WTC11 (cell line): ENCODE results near the gene LUM. TPM values are rescaled to one million over a fixed set of nuclear protein-coding genes. Genes with fewer than 3 reads are reported as not detected.

Source experiments
- ATAC-seq: fragments of 200-7000 bp; cut with Tn5 transposase; 2 replicates; pipeline ENCODE4 v1.10.0; 2021; ENCODE audit warnings: mild to moderate bottlenecking, moderate library complexity
- CTCF ChIA-PET: fragments of 300-600 bp; sonication (Branson Sonifier 250); formaldehyde crosslinking; loops from one replicate; lab custom pipeline; 2021; ENCODE audit warnings: antibody characterized with exemption; lab: Charles Lee
- POLR2A ChIA-PET: fragments of 350-600 bp; sonication (Branson Sonifier 250); formaldehyde crosslinking; loops from one replicate; lab custom pipeline; 2021; ENCODE audit warnings: antibody characterized with exemption; lab: Charles Lee
- DNase-seq: peaks from one replicate; pipeline ENCODE4 v3.0.0; 2021; ENCODE audit warnings: low spot score
- H3K27ac Mint-ChIP-seq: 2 replicates; pipeline ENCODE4 v1.8.0; 2021; ENCODE audit warnings: mixed read lengths
- H3K27me3 Mint-ChIP-seq: 2 replicates; pipeline ENCODE4 v1.8.0; 2021; ENCODE audit warnings: low read depth, mild to moderate bottlenecking, moderate library complexity, mixed read lengths
- H3K36me3 Mint-ChIP-seq: 2 replicates; pipeline ENCODE4 v1.8.0; 2021; ENCODE audit warnings: mixed read lengths
- H3K4me1 Mint-ChIP-seq: 2 replicates; pipeline ENCODE4 v1.8.0; 2022; ENCODE audit warnings: mixed read lengths
- H3K4me3 Mint-ChIP-seq: 2 replicates; pipeline ENCODE4 v1.8.0; 2021; ENCODE audit warnings: mild to moderate bottlenecking, moderate library complexity, mixed read lengths
- H3K9me3 Mint-ChIP-seq: 2 replicates; pipeline ENCODE4 v1.8.0; 2021; ENCODE audit warnings: mixed read lengths
- ETV6 ChIP-seq: sonication (generic); formaldehyde crosslinking; IDR thresholded peaks from 2 replicates; pipeline ENCODE4 v1.8.1; 2022; ENCODE audit warnings: mild to moderate bottlenecking, missing genetic modification reagents
- NFYB ChIP-seq: sonication (generic); formaldehyde crosslinking; conservative IDR thresholded peaks from 2 replicates; pipeline ENCODE4 v1.8.0; 2022; ENCODE audit warnings: low read depth, missing genetic modification reagents
- NR1H2 ChIP-seq: sonication (generic); formaldehyde crosslinking; IDR thresholded peaks from 2 replicates; pipeline ENCODE4 v1.9.0; 2021; ENCODE audit warnings: mild to moderate bottlenecking, moderate library complexity, missing genetic modification reagents
- NR3C1 ChIP-seq: sonication (generic); formaldehyde crosslinking; conservative IDR thresholded peaks from 2 replicates; pipeline ENCODE4 v1.8.1; 2023; ENCODE audit warnings: low read depth, mild to moderate bottlenecking, missing genetic modification reagents
- SOX15 ChIP-seq: fragments of 250-450 bp; sonication (Bioruptor Pico); IDR thresholded peaks from 2 replicates; pipeline ENCODE4 v1.9.0; 2021; ENCODE audit warnings: mild to moderate bottlenecking
- TEAD1 ChIP-seq: sonication (generic); formaldehyde crosslinking; IDR thresholded peaks from 2 replicates; pipeline ENCODE4 v1.8.0; 2022; ENCODE audit warnings: mild to moderate bottlenecking, missing genetic modification reagents
- ZNF219 ChIP-seq: sonication (generic); formaldehyde crosslinking; IDR thresholded peaks from 2 replicates; pipeline ENCODE4 v1.8.0; 2023; ENCODE audit warnings: missing genetic modification reagents, mild to moderate bottlenecking, borderline replicate concordance
- ZNF671 ChIP-seq: fragments of 250-450 bp; sonication (Bioruptor Pico); IDR thresholded peaks from 2 replicates; pipeline ENCODE4 v1.8.0; 2021; ENCODE audit warnings: mild to moderate bottlenecking
- total RNA-seq: library from RNA; stranded (reverse); gene quantifications from 3 replicates; pipeline ENCODE4 v1.2.3, GENCODE V29; 2021
- TF ChIP-seq, protein P1 (sequence below): fragments of 250-450 bp; sonication (Bioruptor Pico); conservative IDR thresholded peaks from 2 replicates; pipeline ENCODE4 v1.9.0; 2021; ENCODE audit warnings: mild to moderate bottlenecking
- TF ChIP-seq, protein P2 (sequence below): sonication (generic); formaldehyde crosslinking; IDR thresholded peaks from 2 replicates; pipeline ENCODE4 v1.8.0; 2023; ENCODE audit warnings: missing genetic modification reagents, mild to moderate bottlenecking, borderline replicate concordance
- TF ChIP-seq, protein P3 (sequence below): sonication (generic); formaldehyde crosslinking; IDR thresholded peaks from 2 replicates; pipeline ENCODE4 v1.8.1; 2023; ENCODE audit warnings: mild to moderate bottlenecking, missing genetic modification reagents
- TF ChIP-seq, protein P4 (sequence below): sonication (generic); formaldehyde crosslinking; IDR thresholded peaks from 2 replicates; pipeline ENCODE4 v1.8.0; 2022; ENCODE audit warnings: mild to moderate bottlenecking, missing genetic modification reagents
- TF ChIP-seq, protein P5 (sequence below): sonication (generic); formaldehyde crosslinking; IDR thresholded peaks from 2 replicates; pipeline ENCODE4 v1.8.0; 2022; ENCODE audit warnings: missing genetic modification reagents
- TF ChIP-seq, protein P6 (sequence below): fragments of 250-450 bp; sonication (Bioruptor Pico); IDR thresholded peaks from 2 replicates; pipeline ENCODE4 v2.1.2; 2022; ENCODE audit warnings: mild to moderate bottlenecking, moderate library complexity
- TF ChIP-seq, protein P7 (sequence below): fragments of 250-450 bp; sonication (Bioruptor Pico); IDR thresholded peaks from 2 replicates; pipeline ENCODE4 v1.9.0; 2021; ENCODE audit warnings: mild to moderate bottlenecking
- TF ChIP-seq, protein P8 (sequence below): sonication (generic); formaldehyde crosslinking; IDR thresholded peaks from 2 replicates; pipeline ENCODE4 v1.8.0; 2022; ENCODE audit warnings: mild to moderate bottlenecking, missing genetic modification reagents
- TF ChIP-seq, protein P9 (sequence below): fragments of 250-450 bp; sonication (Bioruptor Pico); IDR thresholded peaks from 2 replicates; pipeline ENCODE4 v1.8.0; 2021; ENCODE audit warnings: mild to moderate bottlenecking

Gene LUM
- total RNA-seq, 1 experiment from 2014 or later = 0.28 TPM

DNA sequence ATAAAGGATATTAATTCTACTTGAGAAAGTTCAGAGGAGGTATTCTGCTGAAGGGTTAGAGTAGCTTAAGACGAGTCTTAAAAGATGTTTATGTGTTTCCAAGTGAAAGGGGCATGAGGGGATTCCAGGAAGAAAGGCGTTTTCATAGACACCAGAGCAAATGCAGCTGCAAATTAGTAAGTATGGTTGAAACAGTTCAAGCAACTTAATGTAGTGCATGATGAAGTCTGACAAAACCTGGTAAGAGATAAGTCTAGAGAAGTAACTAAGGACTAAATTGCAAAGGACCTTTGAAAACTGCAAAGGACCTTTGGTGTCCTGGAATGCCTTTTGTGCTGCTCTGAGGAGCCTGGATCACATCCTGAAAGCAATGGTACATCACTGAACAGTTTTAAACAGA lies 11.5 kb downstream of the LUM start:
- no peaks in the 10 kb centered on the region for H3K36me3 Mint-ChIP-seq
- ChIA-PET POLR2A (no interaction called here), CTCF (no interaction called here)
- H3K4me3 Mint-ChIP-seq = no peak overlapping the region
- no peaks in the 10 kb centered on the region; the same call in 1 of the 2 replicates for H3K27me3 Mint-ChIP-seq
- no peak for TF ChIP-seq ETV6 (CRISPR knock-in tag)
- no peak for TF ChIP-seq ZNF671 (CRISPR knock-in tag)
- no peak for TF ChIP-seq NR3C1 (CRISPR knock-in tag)
- TF ChIP-seq, protein P1, sequence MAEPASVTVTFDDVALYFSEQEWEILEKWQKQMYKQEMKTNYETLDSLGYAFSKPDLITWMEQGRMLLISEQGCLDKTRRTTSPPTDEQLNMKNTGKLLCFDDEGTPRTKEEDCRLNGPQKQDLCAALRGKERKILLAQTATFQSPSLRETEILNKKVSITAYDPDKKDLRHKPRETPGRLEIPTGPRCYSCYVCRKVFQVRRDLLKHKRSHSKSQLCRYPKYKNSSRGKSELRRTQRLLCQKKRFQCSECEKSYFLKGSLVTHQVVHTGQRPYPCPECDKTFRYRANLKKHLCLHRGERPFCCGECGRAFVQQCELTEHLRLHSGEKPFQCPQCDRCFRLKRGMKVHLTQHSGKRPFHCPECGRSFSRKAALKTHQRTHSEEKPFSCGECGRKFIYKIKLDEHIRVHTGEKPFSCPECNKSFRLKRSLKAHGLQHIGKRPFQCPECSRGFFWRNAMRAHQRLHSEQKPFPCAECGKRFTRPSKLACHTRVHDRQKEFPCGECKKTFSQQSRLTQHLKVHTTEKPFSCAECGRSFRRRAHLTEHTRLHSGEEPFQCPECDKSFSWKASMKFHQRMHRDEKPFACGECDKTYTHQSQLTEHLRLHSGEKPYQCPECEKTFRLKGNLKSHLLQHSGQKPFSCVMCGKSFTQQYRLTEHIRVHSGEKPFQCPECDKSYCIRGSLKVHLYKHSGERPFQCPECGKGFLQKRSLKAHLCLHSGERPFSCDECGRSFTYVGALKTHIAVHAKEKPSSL (CRISPR knock-in tag) = no peak
- TF ChIP-seq, protein P2, sequence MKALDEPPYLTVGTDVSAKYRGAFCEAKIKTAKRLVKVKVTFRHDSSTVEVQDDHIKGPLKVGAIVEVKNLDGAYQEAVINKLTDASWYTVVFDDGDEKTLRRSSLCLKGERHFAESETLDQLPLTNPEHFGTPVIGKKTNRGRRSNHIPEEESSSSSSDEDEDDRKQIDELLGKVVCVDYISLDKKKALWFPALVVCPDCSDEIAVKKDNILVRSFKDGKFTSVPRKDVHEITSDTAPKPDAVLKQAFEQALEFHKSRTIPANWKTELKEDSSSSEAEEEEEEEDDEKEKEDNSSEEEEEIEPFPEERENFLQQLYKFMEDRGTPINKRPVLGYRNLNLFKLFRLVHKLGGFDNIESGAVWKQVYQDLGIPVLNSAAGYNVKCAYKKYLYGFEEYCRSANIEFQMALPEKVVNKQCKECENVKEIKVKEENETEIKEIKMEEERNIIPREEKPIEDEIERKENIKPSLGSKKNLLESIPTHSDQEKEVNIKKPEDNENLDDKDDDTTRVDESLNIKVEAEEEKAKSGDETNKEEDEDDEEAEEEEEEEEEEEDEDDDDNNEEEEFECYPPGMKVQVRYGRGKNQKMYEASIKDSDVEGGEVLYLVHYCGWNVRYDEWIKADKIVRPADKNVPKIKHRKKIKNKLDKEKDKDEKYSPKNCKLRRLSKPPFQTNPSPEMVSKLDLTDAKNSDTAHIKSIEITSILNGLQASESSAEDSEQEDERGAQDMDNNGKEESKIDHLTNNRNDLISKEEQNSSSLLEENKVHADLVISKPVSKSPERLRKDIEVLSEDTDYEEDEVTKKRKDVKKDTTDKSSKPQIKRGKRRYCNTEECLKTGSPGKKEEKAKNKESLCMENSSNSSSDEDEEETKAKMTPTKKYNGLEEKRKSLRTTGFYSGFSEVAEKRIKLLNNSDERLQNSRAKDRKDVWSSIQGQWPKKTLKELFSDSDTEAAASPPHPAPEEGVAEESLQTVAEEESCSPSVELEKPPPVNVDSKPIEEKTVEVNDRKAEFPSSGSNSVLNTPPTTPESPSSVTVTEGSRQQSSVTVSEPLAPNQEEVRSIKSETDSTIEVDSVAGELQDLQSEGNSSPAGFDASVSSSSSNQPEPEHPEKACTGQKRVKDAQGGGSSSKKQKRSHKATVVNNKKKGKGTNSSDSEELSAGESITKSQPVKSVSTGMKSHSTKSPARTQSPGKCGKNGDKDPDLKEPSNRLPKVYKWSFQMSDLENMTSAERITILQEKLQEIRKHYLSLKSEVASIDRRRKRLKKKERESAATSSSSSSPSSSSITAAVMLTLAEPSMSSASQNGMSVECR (CRISPR knock-in tag) = no peak
- TF ChIP-seq NR1H2 (CRISPR knock-in tag) = no peak
- TF ChIP-seq NFYB = no peak
- TF ChIP-seq, protein P3, sequence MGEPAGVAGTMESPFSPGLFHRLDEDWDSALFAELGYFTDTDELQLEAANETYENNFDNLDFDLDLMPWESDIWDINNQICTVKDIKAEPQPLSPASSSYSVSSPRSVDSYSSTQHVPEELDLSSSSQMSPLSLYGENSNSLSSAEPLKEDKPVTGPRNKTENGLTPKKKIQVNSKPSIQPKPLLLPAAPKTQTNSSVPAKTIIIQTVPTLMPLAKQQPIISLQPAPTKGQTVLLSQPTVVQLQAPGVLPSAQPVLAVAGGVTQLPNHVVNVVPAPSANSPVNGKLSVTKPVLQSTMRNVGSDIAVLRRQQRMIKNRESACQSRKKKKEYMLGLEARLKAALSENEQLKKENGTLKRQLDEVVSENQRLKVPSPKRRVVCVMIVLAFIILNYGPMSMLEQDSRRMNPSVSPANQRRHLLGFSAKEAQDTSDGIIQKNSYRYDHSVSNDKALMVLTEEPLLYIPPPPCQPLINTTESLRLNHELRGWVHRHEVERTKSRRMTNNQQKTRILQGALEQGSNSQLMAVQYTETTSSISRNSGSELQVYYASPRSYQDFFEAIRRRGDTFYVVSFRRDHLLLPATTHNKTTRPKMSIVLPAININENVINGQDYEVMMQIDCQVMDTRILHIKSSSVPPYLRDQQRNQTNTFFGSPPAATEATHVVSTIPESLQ (CRISPR knock-in tag) = no peak
- TF ChIP-seq, protein P4, sequence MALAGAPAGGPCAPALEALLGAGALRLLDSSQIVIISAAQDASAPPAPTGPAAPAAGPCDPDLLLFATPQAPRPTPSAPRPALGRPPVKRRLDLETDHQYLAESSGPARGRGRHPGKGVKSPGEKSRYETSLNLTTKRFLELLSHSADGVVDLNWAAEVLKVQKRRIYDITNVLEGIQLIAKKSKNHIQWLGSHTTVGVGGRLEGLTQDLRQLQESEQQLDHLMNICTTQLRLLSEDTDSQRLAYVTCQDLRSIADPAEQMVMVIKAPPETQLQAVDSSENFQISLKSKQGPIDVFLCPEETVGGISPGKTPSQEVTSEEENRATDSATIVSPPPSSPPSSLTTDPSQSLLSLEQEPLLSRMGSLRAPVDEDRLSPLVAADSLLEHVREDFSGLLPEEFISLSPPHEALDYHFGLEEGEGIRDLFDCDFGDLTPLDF (CRISPR knock-in tag) = no peak
- no peak for TF ChIP-seq TEAD1 (CRISPR knock-in tag)
- TF ChIP-seq, protein P5, sequence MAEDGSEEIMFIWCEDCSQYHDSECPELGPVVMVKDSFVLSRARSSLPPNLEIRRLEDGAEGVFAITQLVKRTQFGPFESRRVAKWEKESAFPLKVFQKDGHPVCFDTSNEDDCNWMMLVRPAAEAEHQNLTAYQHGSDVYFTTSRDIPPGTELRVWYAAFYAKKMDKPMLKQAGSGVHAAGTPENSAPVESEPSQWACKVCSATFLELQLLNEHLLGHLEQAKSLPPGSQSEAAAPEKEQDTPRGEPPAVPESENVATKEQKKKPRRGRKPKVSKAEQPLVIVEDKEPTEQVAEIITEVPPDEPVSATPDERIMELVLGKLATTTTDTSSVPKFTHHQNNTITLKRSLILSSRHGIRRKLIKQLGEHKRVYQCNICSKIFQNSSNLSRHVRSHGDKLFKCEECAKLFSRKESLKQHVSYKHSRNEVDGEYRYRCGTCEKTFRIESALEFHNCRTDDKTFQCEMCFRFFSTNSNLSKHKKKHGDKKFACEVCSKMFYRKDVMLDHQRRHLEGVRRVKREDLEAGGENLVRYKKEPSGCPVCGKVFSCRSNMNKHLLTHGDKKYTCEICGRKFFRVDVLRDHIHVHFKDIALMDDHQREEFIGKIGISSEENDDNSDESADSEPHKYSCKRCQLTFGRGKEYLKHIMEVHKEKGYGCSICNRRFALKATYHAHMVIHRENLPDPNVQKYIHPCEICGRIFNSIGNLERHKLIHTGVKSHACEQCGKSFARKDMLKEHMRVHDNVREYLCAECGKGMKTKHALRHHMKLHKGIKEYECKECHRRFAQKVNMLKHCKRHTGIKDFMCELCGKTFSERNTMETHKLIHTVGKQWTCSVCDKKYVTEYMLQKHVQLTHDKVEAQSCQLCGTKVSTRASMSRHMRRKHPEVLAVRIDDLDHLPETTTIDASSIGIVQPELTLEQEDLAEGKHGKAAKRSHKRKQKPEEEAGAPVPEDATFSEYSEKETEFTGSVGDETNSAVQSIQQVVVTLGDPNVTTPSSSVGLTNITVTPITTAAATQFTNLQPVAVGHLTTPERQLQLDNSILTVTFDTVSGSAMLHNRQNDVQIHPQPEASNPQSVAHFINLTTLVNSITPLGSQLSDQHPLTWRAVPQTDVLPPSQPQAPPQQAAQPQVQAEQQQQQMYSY = no peak
- TF ChIP-seq, protein P6, sequence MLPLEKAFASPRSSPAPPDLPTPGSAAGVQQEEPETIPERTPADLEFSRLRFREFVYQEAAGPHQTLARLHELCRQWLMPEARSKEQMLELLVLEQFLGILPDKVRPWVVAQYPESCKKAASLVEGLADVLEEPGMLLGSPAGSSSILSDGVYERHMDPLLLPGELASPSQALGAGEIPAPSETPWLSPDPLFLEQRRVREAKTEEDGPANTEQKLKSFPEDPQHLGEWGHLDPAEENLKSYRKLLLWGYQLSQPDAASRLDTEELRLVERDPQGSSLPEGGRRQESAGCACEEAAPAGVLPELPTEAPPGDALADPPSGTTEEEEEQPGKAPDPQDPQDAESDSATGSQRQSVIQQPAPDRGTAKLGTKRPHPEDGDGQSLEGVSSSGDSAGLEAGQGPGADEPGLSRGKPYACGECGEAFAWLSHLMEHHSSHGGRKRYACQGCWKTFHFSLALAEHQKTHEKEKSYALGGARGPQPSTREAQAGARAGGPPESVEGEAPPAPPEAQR (CRISPR knock-in tag) = no peak
- TF ChIP-seq, protein P7, sequence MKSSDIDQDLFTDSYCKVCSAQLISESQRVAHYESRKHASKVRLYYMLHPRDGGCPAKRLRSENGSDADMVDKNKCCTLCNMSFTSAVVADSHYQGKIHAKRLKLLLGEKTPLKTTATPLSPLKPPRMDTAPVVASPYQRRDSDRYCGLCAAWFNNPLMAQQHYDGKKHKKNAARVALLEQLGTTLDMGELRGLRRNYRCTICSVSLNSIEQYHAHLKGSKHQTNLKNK (CRISPR knock-in tag) = no peak
- TF ChIP-seq, protein P8, sequence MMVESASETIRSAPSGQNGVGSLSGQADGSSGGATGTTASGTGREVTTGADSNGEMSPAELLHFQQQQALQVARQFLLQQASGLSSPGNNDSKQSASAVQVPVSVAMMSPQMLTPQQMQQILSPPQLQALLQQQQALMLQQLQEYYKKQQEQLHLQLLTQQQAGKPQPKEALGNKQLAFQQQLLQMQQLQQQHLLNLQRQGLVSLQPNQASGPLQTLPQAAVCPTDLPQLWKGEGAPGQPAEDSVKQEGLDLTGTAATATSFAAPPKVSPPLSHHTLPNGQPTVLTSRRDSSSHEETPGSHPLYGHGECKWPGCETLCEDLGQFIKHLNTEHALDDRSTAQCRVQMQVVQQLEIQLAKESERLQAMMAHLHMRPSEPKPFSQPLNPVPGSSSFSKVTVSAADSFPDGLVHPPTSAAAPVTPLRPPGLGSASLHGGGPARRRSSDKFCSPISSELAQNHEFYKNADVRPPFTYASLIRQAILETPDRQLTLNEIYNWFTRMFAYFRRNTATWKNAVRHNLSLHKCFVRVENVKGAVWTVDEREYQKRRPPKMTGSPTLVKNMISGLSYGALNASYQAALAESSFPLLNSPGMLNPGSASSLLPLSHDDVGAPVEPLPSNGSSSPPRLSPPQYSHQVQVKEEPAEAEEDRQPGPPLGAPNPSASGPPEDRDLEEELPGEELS (CRISPR knock-in tag) = no peak
- TF ChIP-seq, protein P9, sequence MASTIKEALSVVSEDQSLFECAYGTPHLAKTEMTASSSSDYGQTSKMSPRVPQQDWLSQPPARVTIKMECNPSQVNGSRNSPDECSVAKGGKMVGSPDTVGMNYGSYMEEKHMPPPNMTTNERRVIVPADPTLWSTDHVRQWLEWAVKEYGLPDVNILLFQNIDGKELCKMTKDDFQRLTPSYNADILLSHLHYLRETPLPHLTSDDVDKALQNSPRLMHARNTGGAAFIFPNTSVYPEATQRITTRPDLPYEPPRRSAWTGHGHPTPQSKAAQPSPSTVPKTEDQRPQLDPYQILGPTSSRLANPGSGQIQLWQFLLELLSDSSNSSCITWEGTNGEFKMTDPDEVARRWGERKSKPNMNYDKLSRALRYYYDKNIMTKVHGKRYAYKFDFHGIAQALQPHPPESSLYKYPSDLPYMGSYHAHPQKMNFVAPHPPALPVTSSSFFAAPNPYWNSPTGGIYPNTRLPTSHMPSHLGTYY (CRISPR knock-in tag) = no peak
- no peak for TF ChIP-seq ZNF219 (CRISPR knock-in tag)
- no peak for TF ChIP-seq SOX15
- TF ChIP-seq, all 79 proteins: peak for 0
- DNase-seq (no peak), ATAC-seq (no peak)
- H3K9me3 Mint-ChIP-seq = peaks cover 3% of the 10 kb centered on the region; the same call in 1 of the 2 replicates
- H3K4me1 Mint-ChIP-seq = no peaks in the 10 kb centered on the region
- no peak overlapping the region for H3K27ac Mint-ChIP-seq
